ENCODE results near the gene MLPH.
"Not testable (repeated sequence)": the region's sequence is repeated elsewhere in the genome, so short reads cannot be mapped to it uniquely, and the experiment has no call there.

MLPH gene

DNA sequence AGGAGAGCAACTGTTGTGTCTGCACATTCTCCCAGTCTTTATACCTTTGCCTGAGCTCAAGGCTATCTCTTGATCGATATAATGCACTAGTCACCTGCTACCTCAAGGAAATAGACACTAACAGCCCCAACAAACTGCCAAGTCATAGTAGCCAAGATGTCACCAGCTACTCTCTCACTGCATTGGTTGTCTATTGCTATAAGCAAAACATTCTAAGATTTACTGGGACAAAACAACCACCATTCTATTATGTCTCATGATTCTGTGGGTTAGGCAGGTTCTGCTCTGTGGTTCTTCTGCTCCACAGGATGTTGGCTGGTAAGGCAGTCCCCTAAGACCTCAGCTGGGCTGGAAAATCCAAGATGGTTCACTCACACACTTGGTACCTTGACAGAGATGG is 28.5 kb upstream of the MLPH start:
- no peak for DNase-seq (ENCODE audit: low read depth, low spot score)

- DNase-seq (ENCODE audit: low read depth, low spot score), result no peak
These were observed 27.8 kb upstream of the MLPH start for GRCh38 chr2:237459226-237459625.

GRCh38 chr2:237459741-237460174 is 27.3 kb upstream of the MLPH start:
- no peak for DNase-seq (ENCODE audit: low read depth, low spot score)

GRCh38 chr2:237464757-237465391 is 22.2 kb upstream of the MLPH start:
- DNase-seq (ENCODE audit: low read depth, low spot score), result no peak

DNA sequence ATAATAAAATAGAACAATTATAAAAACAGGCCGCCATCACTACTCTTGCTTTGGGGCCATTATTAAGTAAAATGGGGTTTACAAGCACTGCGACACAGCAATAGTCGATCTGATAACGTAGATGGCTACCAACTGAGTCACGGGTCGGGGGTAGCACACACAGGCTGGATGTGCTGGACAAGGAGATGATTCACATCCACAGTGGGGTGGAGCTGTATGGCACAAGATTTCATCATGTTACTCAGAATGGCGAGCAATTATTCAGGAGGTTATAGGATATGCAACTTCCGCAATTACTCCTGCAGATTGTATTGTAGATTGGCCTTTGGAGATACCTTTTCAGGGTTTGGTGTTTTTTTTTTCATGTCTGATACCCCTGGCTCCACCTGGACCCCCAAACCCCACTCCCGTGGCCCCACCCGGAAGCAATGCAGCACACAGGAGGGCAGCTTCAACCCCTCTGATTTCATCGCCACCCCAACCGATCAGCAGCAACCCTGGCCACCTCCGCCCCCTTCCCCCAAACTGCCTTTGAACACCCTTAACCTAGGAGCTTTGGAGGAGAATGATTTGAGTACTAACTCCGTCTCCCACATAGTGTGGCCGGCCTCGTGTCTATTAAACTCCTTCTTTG is 21.4 kb upstream of the MLPH start:
- DNase-seq (ENCODE audit: low read depth, low spot score), result no peak

DNA sequence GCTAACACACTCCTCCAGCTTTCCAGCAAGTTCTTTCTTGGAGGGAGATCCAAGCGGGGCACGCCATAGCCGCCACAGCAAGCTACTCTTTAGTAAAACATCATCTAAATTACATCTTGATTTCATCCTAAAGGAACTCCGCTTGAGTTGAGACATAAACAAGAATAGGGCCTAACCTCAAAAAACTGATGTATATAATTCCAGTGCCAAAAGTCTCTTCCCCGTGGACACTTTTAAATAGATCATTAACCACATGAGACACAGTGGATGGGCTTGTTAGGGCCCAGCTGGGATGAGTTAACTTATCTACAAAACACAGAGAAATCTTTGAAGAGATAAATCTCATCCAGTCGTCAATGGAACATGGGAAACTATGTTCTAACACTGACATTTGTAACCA is 20.8 kb upstream of the MLPH start:
- no peak for DNase-seq (ENCODE audit: low read depth, low spot score)

GRCh38 chr2:237467447-237468179 is 19.4 kb upstream of the MLPH start:
- no peak for DNase-seq (ENCODE audit: low read depth, low spot score)

- not testable (repeated sequence) for DNase-seq (ENCODE audit: low read depth, low spot score)
These were observed 17.6 kb upstream of the MLPH start for GRCh38 chr2:237469410-237469809.

DNA sequence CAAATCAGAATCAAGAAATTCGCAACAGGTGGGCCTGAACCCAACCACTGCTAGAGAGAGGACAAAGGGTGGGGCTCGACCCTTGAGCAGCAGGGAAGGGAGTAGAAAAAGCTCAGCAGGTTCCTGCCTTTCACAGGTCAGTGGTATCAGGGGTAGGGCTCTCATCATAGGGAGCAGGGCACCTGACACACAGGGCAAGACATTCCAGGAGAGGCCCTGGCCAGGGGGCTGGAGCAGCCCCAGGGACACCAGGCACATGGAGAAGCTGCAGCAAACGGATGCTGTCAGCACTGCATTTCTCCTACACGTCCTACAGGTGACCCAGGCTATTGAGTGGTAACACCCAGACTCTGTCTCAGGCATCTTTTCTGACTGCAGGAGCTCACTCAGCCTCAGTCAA is 17.2 kb upstream of the MLPH start:
- no peak for DNase-seq (ENCODE audit: low read depth, low spot score)

DNA sequence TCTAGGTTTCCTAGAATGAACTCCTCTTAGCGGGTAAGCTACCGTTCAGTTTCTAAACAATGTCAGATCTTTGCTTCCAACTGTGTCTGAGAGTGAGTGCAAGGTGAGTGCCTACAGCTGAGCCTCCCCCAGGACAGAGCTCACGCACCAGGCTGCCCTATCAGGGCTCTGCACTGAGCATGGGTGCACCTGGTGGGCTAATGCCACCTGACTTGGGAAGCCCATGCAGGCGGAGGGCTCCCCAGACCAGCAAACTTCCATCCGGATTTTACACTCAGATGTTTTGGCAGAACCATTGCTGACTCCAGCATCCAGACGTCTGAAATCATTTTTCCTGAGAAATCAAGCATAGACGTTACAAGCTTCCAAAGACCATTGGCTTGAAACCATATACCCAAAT is 16.1 kb upstream of the MLPH start:
- DNase-seq (ENCODE audit: low read depth, low spot score), result no peak

DNA sequence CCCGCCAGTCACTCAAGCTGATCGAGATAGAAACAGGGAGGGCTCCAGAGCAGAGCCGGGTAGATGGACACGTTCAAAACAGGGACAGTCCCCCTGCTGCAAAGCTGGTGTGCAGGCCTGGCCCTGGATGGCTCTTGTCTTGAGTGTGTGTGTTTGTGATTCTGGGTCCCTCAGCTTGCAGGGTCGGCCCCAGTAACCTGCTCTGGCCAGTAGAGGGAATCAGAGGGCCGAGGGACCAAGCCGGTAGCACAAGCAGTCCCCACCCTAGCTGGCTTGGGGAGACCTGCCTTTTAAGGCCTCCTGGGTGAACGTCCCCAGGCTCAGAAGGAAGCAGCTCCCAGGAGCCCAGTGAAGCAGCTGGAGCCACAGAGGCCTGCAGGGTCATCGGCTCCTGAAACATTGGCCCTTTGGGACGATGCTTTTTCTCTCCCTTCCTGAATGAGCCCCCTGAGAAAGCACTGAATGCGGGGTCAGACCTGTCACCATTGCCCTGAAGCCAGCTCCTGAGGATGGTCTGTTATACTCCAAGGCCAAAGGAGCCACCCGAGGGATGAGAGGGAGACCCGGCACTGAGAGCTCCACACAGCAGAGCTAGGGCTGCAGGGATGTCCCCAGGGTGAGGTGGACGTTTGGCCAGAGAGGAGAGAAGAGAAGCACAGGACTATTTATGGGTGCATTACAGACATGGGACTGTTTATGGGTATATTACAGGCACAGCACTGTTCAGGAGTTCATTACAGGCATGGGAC is 15.4 kb upstream of the MLPH start:
- no peak for DNase-seq (ENCODE audit: low read depth, low spot score)

DNA sequence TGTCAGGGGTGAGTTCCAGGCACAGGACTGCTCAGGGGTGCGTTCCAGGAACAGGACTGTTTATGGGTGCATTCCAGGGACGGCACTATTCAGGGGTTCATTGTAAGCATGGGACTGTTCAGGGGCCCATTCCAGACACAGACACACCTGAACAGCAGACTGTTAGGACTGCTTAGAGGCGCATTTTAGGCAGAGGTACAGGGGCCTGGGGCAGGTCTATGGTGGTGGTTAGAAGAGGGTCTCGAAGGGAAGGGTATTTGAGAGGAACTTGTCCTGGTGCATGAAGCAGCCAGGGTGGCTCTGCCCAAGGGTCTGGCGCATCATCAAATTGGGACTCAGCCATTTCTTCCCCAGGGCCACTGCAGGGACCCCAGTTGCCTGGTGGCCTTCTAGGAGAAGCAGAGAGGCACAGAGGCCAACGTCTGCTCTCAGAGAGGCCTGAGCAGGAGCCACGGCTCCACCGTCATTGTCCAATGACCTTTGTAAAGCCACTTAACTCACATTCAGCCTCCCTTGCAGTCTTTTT is 14.8 kb upstream of the MLPH start:
- no peak for DNase-seq (ENCODE audit: low read depth, low spot score)

- DNase-seq (ENCODE audit: low read depth, low spot score), result no peak
These were observed 13.9 kb upstream of the MLPH start for GRCh38 chr2:237472909-237473877.

DNA sequence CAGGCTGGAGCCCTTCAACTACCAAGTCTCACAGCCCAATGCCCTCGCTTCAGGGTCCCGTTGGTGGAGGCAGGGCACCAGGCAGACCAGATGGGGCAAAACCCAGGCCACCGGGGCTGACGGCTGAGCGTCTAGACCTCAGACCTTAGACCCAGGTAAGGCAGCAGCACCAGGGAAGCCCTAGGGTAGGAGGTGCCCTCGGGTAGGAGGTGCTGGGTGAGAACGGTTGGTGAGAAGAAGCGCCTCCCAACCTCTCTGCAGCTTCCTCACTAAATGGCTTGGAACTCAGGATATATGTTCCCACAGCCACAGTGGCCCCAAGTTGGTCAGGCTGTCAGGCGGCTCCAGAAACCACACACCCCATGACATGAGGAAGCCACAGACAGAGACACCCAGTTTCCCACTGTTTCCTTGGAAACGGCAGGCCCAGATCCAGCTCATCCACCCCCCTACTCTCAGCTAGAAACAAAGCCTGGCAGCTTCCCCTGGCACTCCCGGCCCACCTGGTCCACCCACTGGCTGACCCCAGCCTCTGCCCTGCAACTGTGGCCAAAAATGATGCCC is 13.1 kb upstream of the MLPH start:
- no peak for DNase-seq (ENCODE audit: low read depth, low spot score)

DNA sequence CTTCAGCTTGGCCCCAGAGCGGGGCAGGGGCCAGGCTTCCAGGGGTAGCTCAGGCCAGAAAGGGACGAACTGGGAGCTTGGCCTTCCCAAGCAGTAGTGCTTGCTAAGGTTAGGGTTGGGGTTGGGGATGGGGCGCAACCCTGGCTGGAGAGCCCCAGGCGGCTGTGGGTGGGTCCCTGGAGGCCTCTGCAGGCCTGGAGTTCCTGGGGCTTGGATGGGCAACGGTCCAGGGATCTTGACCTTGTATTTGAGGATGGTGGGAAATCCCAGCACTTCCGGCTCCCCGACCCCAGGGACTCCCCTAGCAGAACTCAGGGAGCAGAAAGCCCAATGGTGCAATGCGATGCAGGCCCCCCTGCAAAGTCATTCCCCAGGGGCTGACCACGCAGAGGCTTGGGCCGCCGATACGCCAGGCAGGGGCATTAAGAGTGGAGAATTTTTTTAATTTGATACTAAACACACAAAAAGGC is 12.6 kb upstream of the MLPH start:
- no peak for DNase-seq (ENCODE audit: low read depth, low spot score)

DNA sequence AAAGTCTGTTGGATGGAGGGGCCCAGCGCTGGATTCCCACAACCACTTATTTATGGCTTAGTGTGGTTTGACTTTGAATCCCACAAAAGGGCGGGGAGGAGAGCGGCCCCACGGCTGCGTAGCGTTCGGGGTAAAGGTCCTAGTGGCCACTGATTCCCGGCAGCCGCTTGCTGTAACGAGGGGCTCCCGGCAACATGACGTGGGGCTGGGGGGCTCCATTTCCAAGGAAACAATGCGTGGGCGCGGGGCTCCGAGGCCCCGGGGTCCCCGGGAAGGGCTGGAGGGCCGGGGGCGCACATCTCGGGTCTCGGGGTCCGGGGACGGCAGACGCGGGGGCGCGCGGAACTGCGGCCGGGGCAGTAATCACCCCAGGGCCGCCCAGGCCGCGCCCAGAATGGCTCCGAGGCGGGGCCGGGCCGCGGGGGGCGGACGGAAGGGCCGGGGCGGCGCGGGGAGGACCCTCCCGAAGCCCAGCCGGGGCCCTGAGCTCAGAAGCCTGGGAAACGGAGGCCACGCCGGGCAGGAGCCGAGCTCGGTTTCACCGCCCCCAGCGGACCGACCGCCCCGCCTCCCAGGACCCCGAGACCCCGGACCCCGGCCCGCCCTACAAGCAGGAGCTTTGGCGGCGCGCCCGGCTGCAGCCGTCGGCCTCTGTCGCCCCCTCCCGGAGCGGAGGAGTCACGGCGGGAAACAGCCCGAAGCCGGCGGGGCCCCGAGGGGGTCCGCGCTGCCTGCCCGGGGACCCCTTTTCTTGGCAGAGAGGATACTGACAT is 11.9 kb upstream of the MLPH start:
- DNase-seq (ENCODE audit: low read depth, low spot score), result peak; percentile 55

DNA sequence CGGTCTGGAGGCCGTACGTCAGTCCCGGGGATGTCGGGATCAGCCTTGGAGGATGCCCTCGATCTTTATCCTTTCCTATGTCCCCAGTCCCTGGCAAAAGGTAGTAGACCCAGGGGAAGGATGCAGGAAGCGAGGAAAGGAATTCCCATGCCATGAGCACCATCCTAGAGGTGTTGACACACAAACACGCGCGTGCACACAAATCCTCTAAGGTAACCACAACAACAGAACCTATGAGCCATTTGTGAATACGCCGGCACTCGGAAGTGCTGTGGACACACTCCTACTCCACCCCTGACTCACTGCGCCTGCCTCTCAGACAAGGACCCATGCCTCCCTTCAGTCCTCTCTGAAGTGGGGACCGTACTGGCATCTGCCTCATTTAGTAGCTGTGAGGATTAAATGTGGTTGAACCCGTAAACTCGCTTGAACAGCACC is 11.3 kb upstream of the MLPH start:
- DNase-seq (ENCODE audit: low read depth, low spot score), result no peak

DNA sequence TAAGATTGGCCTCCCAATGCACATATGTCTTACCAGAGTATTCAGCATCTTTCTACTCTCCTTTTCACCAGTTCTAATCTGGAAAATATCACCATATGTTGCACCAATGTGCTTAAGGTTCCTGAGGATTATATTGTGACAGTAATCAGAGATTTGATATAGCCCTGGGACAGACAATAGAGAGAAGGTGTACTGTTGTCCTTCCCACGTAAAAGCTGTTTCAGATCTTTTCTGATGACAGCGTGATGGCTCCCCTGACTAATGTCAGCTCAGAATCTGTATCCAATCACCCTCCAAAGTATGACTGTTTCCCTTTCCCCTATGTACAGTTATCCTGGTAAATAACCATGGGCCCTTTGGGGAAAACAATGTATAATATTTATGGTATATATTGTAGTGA is 9.0 kb upstream of the MLPH start:
- no peak for DNase-seq (ENCODE audit: low read depth, low spot score)

GRCh38 chr2:237478979-237479378 is 8.1 kb upstream of the MLPH start:
- no peak for DNase-seq (ENCODE audit: low read depth, low spot score)

- no peak for DNase-seq (ENCODE audit: low read depth, low spot score)
These were observed 7.3 kb upstream of the MLPH start for GRCh38 chr2:237479747-237480146.
